HG03442 (cell line): ENCODE data around the gene ZNFX1.

Source experiments
- ATAC-seq: cut with Tn5 transposase; IDR thresholded peaks from one replicate; pipeline ENCODE4 v1.9.1; 2021; ENCODE audit warnings: mild to moderate bottlenecking, moderate library complexity; ENCODE audit not compliant: unreplicated experiment

Gene ZNFX1

GRCh38 chr20:49279677-49280462 lies 2.0 kb upstream of the ZNFX1 start:
- ATAC-seq: no peak

GRCh38 chr20:49278818-49279676 lies 1.2 kb upstream of the ZNFX1 start:
- no peak for ATAC-seq

GRCh38 chr20:49277786-49278035 lies 146 bp downstream of the ZNFX1 start:
- ATAC-seq: no peak

GRCh38 chr20:49276961-49277785 lies 684 bp downstream of the ZNFX1 start:
- ATAC-seq: no peak

DNA sequence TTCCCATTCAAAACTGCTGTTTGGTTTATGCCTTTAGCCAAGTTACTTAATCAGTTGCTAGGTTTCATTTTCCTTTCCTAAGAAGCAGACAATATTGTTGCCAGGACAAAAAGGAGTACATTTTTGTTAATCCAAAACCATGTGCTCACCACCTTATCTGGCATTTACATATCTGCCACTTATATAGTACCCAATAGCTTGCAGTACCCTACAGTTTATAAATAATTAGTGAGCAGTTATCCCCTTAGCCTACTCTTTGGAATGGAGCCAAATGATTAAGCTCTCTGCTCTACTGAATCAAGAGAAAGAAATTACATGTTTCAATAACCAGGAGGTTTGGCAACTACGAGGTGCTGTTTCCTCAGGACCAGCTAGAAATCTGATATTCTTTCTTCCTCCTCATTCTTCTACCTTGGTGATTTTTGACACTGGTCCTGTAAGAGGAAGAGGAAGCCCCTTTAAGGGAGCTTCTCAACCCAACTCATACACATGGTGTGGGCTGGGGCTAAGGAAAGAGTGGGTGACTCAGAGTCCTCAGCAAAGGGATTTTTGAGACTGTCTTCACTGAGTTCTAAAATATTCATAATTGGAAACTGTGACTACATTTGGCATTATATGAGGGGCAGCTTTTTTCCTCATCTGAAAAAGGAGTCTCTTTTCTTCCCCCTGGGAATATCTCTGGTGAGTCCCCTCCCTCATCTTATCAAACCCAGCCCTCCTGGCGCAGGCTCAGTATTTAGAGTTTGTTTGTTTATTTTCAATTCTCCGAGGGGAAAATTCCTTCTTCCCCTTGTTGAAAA lies 1.5 kb downstream of the ZNFX1 start:
- ATAC-seq: no peak

- ATAC-seq: no peak
Measured at GRCh38 chr20:49275636-49276035, 2.2 kb downstream of the ZNFX1 start.

DNA sequence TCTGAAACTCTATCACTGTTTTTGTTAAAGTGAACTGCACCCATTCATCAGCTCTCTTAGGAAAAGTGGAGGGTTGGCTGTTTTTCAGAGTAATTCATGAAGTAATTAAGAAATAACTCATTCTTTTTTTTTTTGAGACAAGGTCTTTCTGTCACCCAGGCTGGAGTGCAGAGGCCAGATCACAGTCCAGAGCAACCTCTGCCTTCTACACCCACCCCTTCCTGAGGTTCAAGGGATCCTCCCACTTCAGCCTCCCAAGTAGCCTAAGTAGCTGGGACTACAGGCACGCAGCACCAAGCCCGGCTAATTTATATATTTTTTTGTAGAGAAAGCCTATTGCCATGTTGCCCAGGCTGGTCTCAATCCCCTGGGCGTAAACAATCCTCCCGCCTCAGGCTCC lies 2.6 kb downstream of the ZNFX1 start:
- no peak for ATAC-seq

DNA sequence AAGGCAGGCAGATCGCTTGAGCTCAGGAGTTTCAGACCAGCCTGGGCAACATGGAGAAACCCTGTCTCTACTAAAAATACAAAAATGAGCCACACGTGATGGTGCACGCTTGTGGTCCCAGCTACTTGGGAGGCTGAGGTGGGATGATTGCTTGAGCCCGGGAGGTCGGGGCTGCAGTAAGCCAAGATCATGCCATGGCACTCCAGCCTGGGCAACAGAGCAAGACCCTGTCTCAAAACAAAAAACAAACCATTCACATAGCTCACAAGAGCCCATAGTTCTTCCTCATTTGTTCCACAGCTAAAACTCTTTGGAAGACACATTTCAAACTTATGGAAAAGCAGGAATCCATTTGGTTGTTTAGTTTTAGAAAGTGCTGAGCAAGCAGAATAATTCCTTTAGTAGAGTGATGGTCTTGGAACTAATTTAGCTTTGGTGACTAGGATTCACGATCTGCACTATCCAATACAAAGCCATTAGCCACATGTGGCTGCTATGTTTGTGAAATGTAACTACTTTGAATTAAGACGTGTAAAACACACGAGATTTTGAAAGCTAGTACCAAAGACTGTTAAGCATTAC lies 4.1 kb downstream of the ZNFX1 start:
- no peak for ATAC-seq

DNA sequence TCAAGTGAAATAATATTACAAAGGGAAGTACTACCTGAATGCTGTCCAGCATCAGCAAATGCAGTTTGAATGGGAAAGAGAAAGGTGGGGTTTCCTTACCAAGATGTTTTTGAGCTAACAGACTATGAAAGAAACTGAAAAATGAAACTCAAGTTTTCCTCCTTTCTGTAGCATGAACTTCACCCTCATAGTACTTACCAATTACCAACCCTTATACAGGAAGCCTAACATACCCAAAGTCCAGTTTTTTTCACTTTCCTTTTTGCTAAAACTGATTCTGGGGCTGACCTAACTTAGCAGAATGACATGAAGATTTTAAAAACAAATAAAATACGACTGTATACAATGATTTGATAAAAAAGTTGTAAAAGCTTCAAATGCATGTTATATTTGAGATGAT lies 5.2 kb downstream of the ZNFX1 start:
- no peak for ATAC-seq

- no peak for ATAC-seq
Measured at GRCh38 chr20:49270736-49271135, 7.1 kb downstream of the ZNFX1 start.

GRCh38 chr20:49270177-49270576 lies 7.7 kb downstream of the ZNFX1 start:
- ATAC-seq: no peak

- ATAC-seq: no peak
Measured at GRCh38 chr20:49268600-49269365, 9.1 kb downstream of the ZNFX1 start.

GRCh38 chr20:49267327-49267726 lies 10.5 kb downstream of the ZNFX1 start:
- no peak for ATAC-seq

DNA sequence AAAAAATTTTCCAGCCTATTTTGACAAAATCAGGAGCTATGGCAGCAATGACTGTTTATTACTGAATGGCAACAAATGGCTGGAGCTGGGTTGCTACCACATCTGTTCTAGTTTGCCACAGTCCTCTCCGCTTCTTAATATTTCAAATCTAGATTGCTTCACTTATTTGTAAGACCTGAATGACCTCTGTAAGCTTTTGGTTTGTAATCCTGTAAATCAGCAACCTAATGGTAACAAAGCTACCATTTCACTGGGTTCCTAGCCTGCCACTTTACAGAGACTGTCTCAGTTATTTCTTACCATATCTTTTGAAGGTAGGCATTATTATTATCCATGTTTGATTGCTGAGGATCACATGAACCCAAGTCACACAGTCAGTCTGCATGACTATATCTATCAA lies 15.4 kb downstream of the ZNFX1 start:
- no peak for ATAC-seq

DNA sequence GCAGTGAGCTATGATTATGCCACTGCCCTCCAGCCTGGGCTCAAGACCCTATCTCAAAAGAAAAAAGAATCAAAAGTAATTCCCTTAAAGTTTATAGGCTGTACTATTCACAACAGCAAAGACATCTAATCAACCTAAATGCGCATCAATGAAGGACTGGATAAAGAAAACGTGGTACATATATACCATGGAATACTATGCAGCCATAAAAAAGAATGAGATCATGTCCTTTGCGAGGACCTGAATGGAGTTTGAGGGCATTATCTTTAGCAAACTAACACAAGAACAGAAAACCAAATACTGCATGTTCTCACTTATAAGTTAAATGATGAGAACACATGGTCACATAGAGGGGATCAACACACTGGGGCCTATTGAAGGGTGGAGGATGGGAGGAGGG lies 16.7 kb downstream of the ZNFX1 start:
- no peak for ATAC-seq

GRCh38 chr20:49260218-49260617 lies 17.6 kb downstream of the ZNFX1 start:
- ATAC-seq: no peak

DNA sequence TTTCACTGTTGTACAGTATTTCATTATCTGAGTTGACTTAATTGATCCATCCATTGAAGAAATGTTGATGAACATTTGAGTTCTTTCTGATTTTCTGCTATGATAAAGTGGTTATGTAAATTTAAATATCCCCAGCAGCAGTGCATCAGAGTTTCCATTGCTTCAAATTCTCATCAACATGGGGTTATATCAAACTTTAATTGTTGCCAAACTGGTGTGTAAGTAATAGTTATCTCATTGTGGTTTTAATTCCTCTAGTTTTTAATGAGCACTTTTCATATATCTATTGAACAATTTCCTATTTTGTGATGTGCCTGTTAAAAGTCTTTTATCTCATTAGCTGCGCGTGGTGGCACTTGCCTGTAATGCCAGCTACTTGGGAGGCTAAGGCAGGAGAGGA lies 18.1 kb downstream of the ZNFX1 start:
- no peak for ATAC-seq

DNA sequence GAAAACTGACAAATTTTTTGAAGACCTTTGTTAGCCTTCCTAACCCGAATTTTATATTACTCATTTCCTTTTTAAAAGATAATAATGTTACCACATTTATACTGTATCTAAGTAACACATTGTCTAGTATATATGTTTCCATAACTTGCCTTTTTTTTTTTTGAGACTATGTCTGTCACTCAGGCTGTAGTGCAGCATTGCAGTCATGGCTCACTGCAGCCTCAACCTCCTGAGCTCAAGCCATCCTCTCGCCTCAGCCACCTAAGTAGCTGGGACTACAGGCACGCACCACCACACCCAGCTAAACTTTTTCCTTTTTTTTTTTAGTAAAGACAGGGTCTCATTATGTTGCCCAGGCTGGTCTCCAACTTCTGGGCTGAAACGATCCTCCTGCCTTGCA lies 18.6 kb downstream of the ZNFX1 start:
- ATAC-seq: no peak

DNA sequence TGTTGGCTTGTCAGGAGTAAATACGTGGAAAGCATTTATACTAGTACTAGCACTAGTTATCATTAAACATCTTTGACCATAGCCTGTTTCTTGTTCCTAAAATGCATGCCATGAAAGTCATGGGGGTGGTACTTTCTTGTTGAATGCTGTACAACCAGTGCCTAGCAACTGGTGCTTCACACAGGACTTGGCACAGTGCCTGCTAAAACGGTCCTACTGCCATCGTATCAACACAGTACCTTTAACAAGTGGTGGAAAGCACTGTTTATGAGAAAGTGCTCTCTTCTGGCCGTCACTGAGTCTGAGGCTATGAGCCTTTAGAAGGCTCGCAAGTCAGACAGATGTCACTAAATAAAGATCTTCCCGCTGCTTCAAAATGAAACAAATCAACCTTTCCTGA lies 21.6 kb downstream of the ZNFX1 start:
- ATAC-seq: no peak
